Activated naive CD4-positive, alpha-beta T cell treated with anti-CD3 and anti-CD28 coated beads, Interleukin-2, amount 50 U/mL, for 24 hours (primary cell): Measurements from ENCODE around the gene PDE4B.
A peak's percentile ranks its signal among the peaks of the same experiment; 100 is the strongest.

Source experiments
- H3K27ac Mint-ChIP-seq: one replicate; pipeline ENCODE4 v1.8.0; 2021; ENCODE audit warnings: mild to moderate bottlenecking, mixed read lengths
- H3K27me3 Mint-ChIP-seq: one replicate; pipeline ENCODE4 v1.8.0; 2021; ENCODE audit warnings: mixed read lengths
- H3K36me3 Mint-ChIP-seq: one replicate; pipeline ENCODE4 v1.8.0; 2021; ENCODE audit warnings: mixed read lengths
- H3K4me1 Mint-ChIP-seq: one replicate; pipeline ENCODE4 v1.8.0; 2021; ENCODE audit warnings: mixed read lengths
- H3K4me3 Mint-ChIP-seq: one replicate; pipeline ENCODE4 v1.8.0; 2021; ENCODE audit warnings: mild to moderate bottlenecking, mixed read lengths
- H3K9me3 Mint-ChIP-seq: one replicate; pipeline ENCODE4 v1.8.0; 2021; ENCODE audit warnings: mixed read lengths

PDE4B gene

GRCh38 chr1:66359269-66359668 lies 566.6 kb downstream of the PDE4B start:
- Mint-ChIP-seq H3K4me3 (peak overlapping the region; percentile 35), H3K27me3 (no peaks in the 10 kb centered on the region), H3K9me3 (no peaks in the 10 kb centered on the region), H3K4me1 (peaks cover 81% of the 10 kb centered on the region), H3K27ac (peak overlapping the region; percentile 36), H3K36me3 (peaks cover 44% of the 10 kb centered on the region)

GRCh38 chr1:66359815-66360214 lies 567.1 kb downstream of the PDE4B start:
- Mint-ChIP-seq H3K9me3 (no peaks in the 10 kb centered on the region), H3K4me1 (peaks cover 81% of the 10 kb centered on the region), H3K36me3 (peaks cover 46% of the 10 kb centered on the region), H3K27ac (no peak overlapping the region), H3K4me3 (no peak overlapping the region), H3K27me3 (no peaks in the 10 kb centered on the region)

GRCh38 chr1:66360285-66360724 lies 567.6 kb downstream of the PDE4B start:
- H3K27me3 Mint-ChIP-seq = no peaks in the 10 kb centered on the region
- peaks cover 82% of the 10 kb centered on the region for H3K4me1 Mint-ChIP-seq
- H3K9me3 Mint-ChIP-seq = no peaks in the 10 kb centered on the region
- peaks cover 50% of the 10 kb centered on the region for H3K36me3 Mint-ChIP-seq
- peak overlapping the region; percentile 9 for H3K27ac Mint-ChIP-seq
- H3K4me3 Mint-ChIP-seq = no peak overlapping the region

GRCh38 chr1:66364578-66365391 lies 572.1 kb downstream of the PDE4B start:
- H3K36me3 Mint-ChIP-seq = peaks cover 52% of the 10 kb centered on the region
- peak overlapping the region; percentile 72 for H3K27ac Mint-ChIP-seq
- H3K4me3 Mint-ChIP-seq = peak overlapping the region; percentile 34

GRCh38 chr1:66365635-66366034 lies 572.9 kb downstream of the PDE4B start:
- H3K4me3 Mint-ChIP-seq = no peak overlapping the region
- peaks cover 82% of the 10 kb centered on the region for H3K4me1 Mint-ChIP-seq
- no peaks in the 10 kb centered on the region for H3K27me3 Mint-ChIP-seq
- no peak overlapping the region for H3K27ac Mint-ChIP-seq
- no peaks in the 10 kb centered on the region for H3K9me3 Mint-ChIP-seq
- peaks cover 55% of the 10 kb centered on the region for H3K36me3 Mint-ChIP-seq

More at GRCh38 chr1:66364578-66365391, 572.1 kb downstream of the PDE4B start:
- Mint-ChIP-seq H3K27me3 (no peaks in the 10 kb centered on the region), H3K9me3 (no peaks in the 10 kb centered on the region), H3K4me1 (peaks cover 84% of the 10 kb centered on the region)

- peaks cover 84% of the 10 kb centered on the region for H3K4me1 Mint-ChIP-seq
- H3K36me3 Mint-ChIP-seq = peaks cover 59% of the 10 kb centered on the region
- H3K27me3 Mint-ChIP-seq = no peaks in the 10 kb centered on the region
- H3K27ac Mint-ChIP-seq = peak overlapping the region; percentile 24
- no peaks in the 10 kb centered on the region for H3K9me3 Mint-ChIP-seq
- H3K4me3 Mint-ChIP-seq = peak overlapping the region; percentile 28
Measured at GRCh38 chr1:66366634-66367033, 573.9 kb downstream of the PDE4B start.

GRCh38 chr1:66367369-66367768 lies 574.7 kb downstream of the PDE4B start:
- Mint-ChIP-seq H3K27me3 (no peaks in the 10 kb centered on the region), H3K27ac (peak overlapping the region; percentile 24), H3K9me3 (no peaks in the 10 kb centered on the region), H3K4me1 (peaks cover 85% of the 10 kb centered on the region), H3K4me3 (peak overlapping the region; percentile 28), H3K36me3 (peaks cover 59% of the 10 kb centered on the region)

- H3K4me1 Mint-ChIP-seq = peaks cover 89% of the 10 kb centered on the region
- H3K27me3 Mint-ChIP-seq = no peaks in the 10 kb centered on the region
- H3K9me3 Mint-ChIP-seq = no peaks in the 10 kb centered on the region
- peak overlapping the region; percentile 97 for H3K27ac Mint-ChIP-seq
- H3K36me3 Mint-ChIP-seq = peaks cover 60% of the 10 kb centered on the region
- no peak overlapping the region for H3K4me3 Mint-ChIP-seq
Measured at GRCh38 chr1:66368261-66368660, 575.6 kb downstream of the PDE4B start.

GRCh38 chr1:66370462-66370971 lies 577.8 kb downstream of the PDE4B start:
- peak overlapping the region; percentile 79 for H3K4me3 Mint-ChIP-seq
- H3K27me3 Mint-ChIP-seq = no peaks in the 10 kb centered on the region
- peaks cover 48% of the 10 kb centered on the region for H3K36me3 Mint-ChIP-seq
- peaks cover 95% of the 10 kb centered on the region for H3K4me1 Mint-ChIP-seq
- peak overlapping the region; percentile 99 for H3K27ac Mint-ChIP-seq
- H3K9me3 Mint-ChIP-seq = no peaks in the 10 kb centered on the region

GRCh38 chr1:66371233-66372005 lies 578.7 kb downstream of the PDE4B start:
- Mint-ChIP-seq H3K4me1 (peaks cover 95% of the 10 kb centered on the region), H3K4me3 (peak overlapping the region; percentile 78), H3K27ac (peak overlapping the region; percentile 97), H3K36me3 (peaks cover 44% of the 10 kb centered on the region), H3K27me3 (no peaks in the 10 kb centered on the region), H3K9me3 (no peaks in the 10 kb centered on the region)

GRCh38 chr1:66372522-66373101 lies 579.9 kb downstream of the PDE4B start:
- no peaks in the 10 kb centered on the region for H3K9me3 Mint-ChIP-seq
- H3K27me3 Mint-ChIP-seq = no peaks in the 10 kb centered on the region
- peaks cover 36% of the 10 kb centered on the region for H3K36me3 Mint-ChIP-seq
- peaks cover 85% of the 10 kb centered on the region for H3K4me1 Mint-ChIP-seq
- H3K27ac Mint-ChIP-seq = peak overlapping the region; percentile 97
- H3K4me3 Mint-ChIP-seq = peak overlapping the region; percentile 78

- peaks cover 34% of the 10 kb centered on the region for H3K36me3 Mint-ChIP-seq
- no peaks in the 10 kb centered on the region for H3K9me3 Mint-ChIP-seq
- peak overlapping the region; percentile 97 for H3K27ac Mint-ChIP-seq
- H3K4me1 Mint-ChIP-seq = peaks cover 80% of the 10 kb centered on the region
- H3K4me3 Mint-ChIP-seq = peak overlapping the region; percentile 78
- no peaks in the 10 kb centered on the region for H3K27me3 Mint-ChIP-seq
Measured at GRCh38 chr1:66373157-66373591, 580.5 kb downstream of the PDE4B start.

GRCh38 chr1:66374148-66374547 lies 581.5 kb downstream of the PDE4B start:
- Mint-ChIP-seq H3K9me3 (no peaks in the 10 kb centered on the region), H3K27ac (peak overlapping the region; percentile 98), H3K36me3 (peaks cover 29% of the 10 kb centered on the region), H3K27me3 (no peaks in the 10 kb centered on the region), H3K4me3 (peak overlapping the region; percentile 4), H3K4me1 (peaks cover 72% of the 10 kb centered on the region)

GRCh38 chr1:66374561-66375111 lies 581.9 kb downstream of the PDE4B start:
- Mint-ChIP-seq H3K9me3 (no peaks in the 10 kb centered on the region), H3K27me3 (no peaks in the 10 kb centered on the region), H3K36me3 (peaks cover 25% of the 10 kb centered on the region), H3K4me3 (peak overlapping the region; percentile 85), H3K4me1 (peaks cover 72% of the 10 kb centered on the region), H3K27ac (peak overlapping the region; percentile 98)

- peaks cover 25% of the 10 kb centered on the region for H3K36me3 Mint-ChIP-seq
- H3K4me1 Mint-ChIP-seq = peaks cover 71% of the 10 kb centered on the region
- no peaks in the 10 kb centered on the region for H3K9me3 Mint-ChIP-seq
- H3K4me3 Mint-ChIP-seq = peak overlapping the region; percentile 85
- H3K27me3 Mint-ChIP-seq = no peaks in the 10 kb centered on the region
- peak overlapping the region; percentile 98 for H3K27ac Mint-ChIP-seq
Measured at GRCh38 chr1:66375125-66375524, 582.4 kb downstream of the PDE4B start.
